Fibroblast of lung (primary cell): ENCODE results near the gene OGFOD2. TPM values are rescaled to one million over a fixed set of nuclear protein-coding genes. Genes with fewer than 3 reads are reported as not detected.
A peak's percentile ranks its signal among the peaks of the same experiment; 100 is the strongest.

Experiments used
- DNase-seq, 2 donors: peaks; one replicate each; pipeline versions ENCODE4 v3.0.0 to v3.0.0-alpha.2; 2010; ENCODE audit warnings: low read depth in 2 of 2
- H2AFZ ChIP-seq: 2 replicates; pipeline ENCODE4 v1.5.1; 2012; ENCODE audit warnings: low read length, control low read depth, inconsistent platforms
- H3K27ac ChIP-seq: 2 replicates; pipeline ENCODE4 v1.5.1; 2011; ENCODE audit warnings: low read length, control low read depth; ENCODE audit not compliant: insufficient read depth
- H3K27me3 ChIP-seq: 2 replicates; pipeline ENCODE4 v1.5.1; 2011; ENCODE audit warnings: mild to moderate bottlenecking, low read length; ENCODE audit not compliant: control insufficient read depth, insufficient read depth
- H3K36me3 ChIP-seq: 2 replicates; pipeline ENCODE4 v1.5.1; 2011; ENCODE audit warnings: low read length; ENCODE audit not compliant: control insufficient read depth, insufficient read depth
- H3K4me1 ChIP-seq: 2 replicates; pipeline ENCODE4 v1.5.1; 2011; ENCODE audit warnings: low read length; ENCODE audit not compliant: control insufficient read depth, insufficient read depth; ENCODE audit errors: extremely low read depth
- H3K4me2 ChIP-seq: 2 replicates; pipeline ENCODE4 v1.5.1; 2011; ENCODE audit warnings: low read length, control low read depth; ENCODE audit not compliant: insufficient read depth; ENCODE audit errors: extremely low read depth
- H3K4me3 ChIP-seq, 4 experiments: fragments of 200-600 bp in 1 of 4; sonication (generic) in 1 of 4; replicated peaks in 1 of 4; 2 replicates each; pipeline ENCODE4 v1.5.1; 2011 to 2016; ENCODE audit warnings: low read length in 4 of 4, low read depth in 3 of 4, mild to moderate bottlenecking in 3 of 4, control low read depth in 2 of 4, inconsistent platforms in 1 of 4, mixed read lengths in 1 of 4; ENCODE audit not compliant: insufficient read depth in 1 of 4; ENCODE audit errors: control extremely low read depth in 1 of 4
- H3K79me2 ChIP-seq: 2 replicates; pipeline ENCODE4 v1.5.1; 2012; ENCODE audit warnings: mild to moderate bottlenecking, low read length, inconsistent platforms; ENCODE audit not compliant: control insufficient read depth, insufficient read depth
- H3K9ac ChIP-seq: 2 replicates; pipeline ENCODE4 v1.5.1; 2011; ENCODE audit warnings: mild to moderate bottlenecking, low read length, control low read depth; ENCODE audit not compliant: insufficient read depth
- H3K9me3 ChIP-seq: 2 replicates; pipeline ENCODE4 v1.5.1; 2012; ENCODE audit warnings: low read depth, low read length; ENCODE audit not compliant: control insufficient read depth, insufficient read depth
- H4K20me1 ChIP-seq: 2 replicates; pipeline ENCODE4 v1.5.1; 2011; ENCODE audit warnings: low read length; ENCODE audit not compliant: control insufficient read depth, insufficient read depth; ENCODE audit errors: extremely low read depth
- CTCF ChIP-seq, 2 donors: IDR thresholded peaks in 1 of 2; conservative IDR thresholded peaks in 1 of 2; 1 replicate in 1 of 2; 2 replicates in 1 of 2; pipeline ENCODE4 v1.5.1; 2011 to 2012; ENCODE audit warnings: low read length in 2 of 2, control low read depth in 1 of 2, inconsistent platforms in 1 of 2, low read depth in 1 of 2, mild to moderate bottlenecking in 1 of 2
- EZH2 ChIP-seq: IDR thresholded peaks from 2 replicates; pipeline ENCODE4 v1.5.1; 2012; ENCODE audit warnings: low read length, control low read depth, mild to moderate bottlenecking; ENCODE audit errors: missing control alignments
- polyA plus RNA-seq, 2 donors: library from polyadenylated mRNA; depleted of rRNA in 1 of 2; stranded (reverse) in 1 of 2; unstranded in 1 of 2; fragments of >200 nt; gene quantifications; 2 replicates each; pipeline ENCODE4 v1.2.1, GENCODE V29; 2011 to 2012; ENCODE audit warnings: missing spikeins in 1 of 2
- total RNA-seq: library from RNA; depleted of rRNA; stranded (reverse); fragments of >200 nt; gene quantifications from 2 replicates; pipeline ENCODE4 v1.2.1, GENCODE V29; 2014

Gene OGFOD2
- total and polyA plus RNA-seq, 2 donors (not counting 1 experiment from before 2014, with no cell fraction given), result 5.2 to 9.6 TPM

DNA sequence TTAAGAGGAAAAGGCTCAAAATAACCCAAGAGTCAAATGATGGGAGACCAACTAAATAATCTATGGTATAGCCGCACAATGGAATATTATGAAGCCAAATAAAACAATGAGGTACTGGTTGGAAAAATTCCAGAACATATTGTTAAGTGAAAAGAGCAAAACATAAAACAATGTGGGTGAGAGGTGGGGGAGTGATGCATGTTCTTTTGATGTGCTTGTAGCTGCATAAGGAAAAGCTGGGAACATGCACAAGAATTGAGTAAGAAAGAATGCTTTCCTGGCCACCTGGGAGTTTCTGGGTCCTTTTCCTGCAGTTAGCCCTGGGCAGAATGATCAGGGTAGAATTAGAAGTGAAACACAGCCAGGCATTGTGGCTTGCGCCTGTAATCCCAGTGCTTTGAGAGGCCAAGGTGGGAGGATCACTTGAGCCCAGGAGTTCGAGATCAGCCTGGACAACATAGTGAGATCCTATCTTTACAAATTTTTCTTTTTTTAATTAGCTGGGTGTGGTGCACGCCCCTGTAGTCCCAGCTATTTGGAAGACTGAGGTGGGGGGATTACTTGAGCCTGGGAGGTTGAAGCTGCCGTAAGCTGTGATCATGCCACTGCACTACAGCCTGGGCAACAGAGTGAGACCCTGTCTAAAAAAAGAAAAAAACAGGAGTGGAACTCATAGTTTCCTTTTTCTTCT, 16.7 kb upstream of the OGFOD2 start:
- Histone ChIP-seq H3K79me2 (no peaks in the 10 kb centered on the region), H3K4me2 (no peak overlapping the region), H3K9ac (no peak overlapping the region), H2AFZ (no peak overlapping the region), H3K4me3 (no peak overlapping the region), H4K20me1 (no peaks in the 10 kb centered on the region), H3K36me3 (peaks cover 2% of the 10 kb centered on the region), H3K9me3 (no peaks in the 10 kb centered on the region), H3K27ac (no peak overlapping the region), H3K4me1 (no peaks in the 10 kb centered on the region), H3K27me3 (no peaks in the 10 kb centered on the region)
- DNase-seq, result peak in 1 of 2 donors; percentile 67
- TF ChIP-seq CTCF (conservative IDR thresholded peaks at IDR 0.05 in 1 of 2, IDR thresholded peaks at IDR 0.05 in 1 of 2; ENCODE audit: low read depth in 1 of 2, low read length in 2 of 2), result no peak

GRCh38 chr12:122959566-122960192, 15.4 kb upstream of the OGFOD2 start:
- H3K4me2 ChIP-seq, result no peak overlapping the region
- no peaks in the 10 kb centered on the region for H3K9me3 ChIP-seq
- no peaks in the 10 kb centered on the region for H4K20me1 ChIP-seq
- no peak overlapping the region for H2AFZ ChIP-seq
- no peak overlapping the region for H3K4me3 ChIP-seq
- peaks cover 3% of the 10 kb centered on the region for H3K4me1 ChIP-seq
- no peaks in the 10 kb centered on the region for H3K27me3 ChIP-seq
- TF ChIP-seq CTCF (conservative IDR thresholded peaks at IDR 0.05 in 1 of 2, IDR thresholded peaks at IDR 0.05 in 1 of 2; ENCODE audit: low read depth in 1 of 2, low read length in 2 of 2) (no peak), EZH2 (no peak)
- H3K9ac ChIP-seq, result no peak overlapping the region
- no peak overlapping the region for H3K27ac ChIP-seq
- peaks cover 2% of the 10 kb centered on the region for H3K36me3 ChIP-seq
- DNase-seq, result no peak
- no peaks in the 10 kb centered on the region for H3K79me2 ChIP-seq

GRCh38 chr12:122960193-122960569, 14.9 kb upstream of the OGFOD2 start:
- no peak overlapping the region for H3K4me2 ChIP-seq
- TF ChIP-seq CTCF (conservative IDR thresholded peaks at IDR 0.05 in 1 of 2, IDR thresholded peaks at IDR 0.05 in 1 of 2; ENCODE audit: low read depth in 1 of 2, low read length in 2 of 2) (no peak), EZH2 (no peak)
- no peaks in the 10 kb centered on the region for H3K27me3 ChIP-seq
- no peak overlapping the region for H2AFZ ChIP-seq
- H3K27ac ChIP-seq, result no peak overlapping the region
- peaks cover 2% of the 10 kb centered on the region for H3K36me3 ChIP-seq
- H3K9ac ChIP-seq, result no peak overlapping the region
- peaks cover 4% of the 10 kb centered on the region for H3K4me1 ChIP-seq
- no peaks in the 10 kb centered on the region for H4K20me1 ChIP-seq
- H3K4me3 ChIP-seq, result no peak overlapping the region
- no peaks in the 10 kb centered on the region for H3K9me3 ChIP-seq
- no peak for DNase-seq
- no peaks in the 10 kb centered on the region for H3K79me2 ChIP-seq
